GM23338 (cell line): ENCODE results near the gene GRIK4. TPM values are rescaled to one million over a fixed set of nuclear protein-coding genes. Genes with fewer than 3 reads are reported as not detected.
A peak's percentile ranks its signal among the peaks of the same experiment; 100 is the strongest.

Source experiments
- ATAC-seq: fragments of 200-7000 bp; cut with Tn5 transposase; 3 replicates; pipeline ENCODE4 v1.9.1; 2020
- DNase-seq: peaks from one replicate; pipeline ENCODE4 v3.0.0-alpha.2; 2015; ENCODE audit warnings: low spot score
- H2AFZ ChIP-seq: fragments of 200-600 bp; sonication (generic); 2 replicates; pipeline ENCODE4 v1.8.0; 2016; ENCODE audit warnings: antibody characterized with exemption, mild to moderate bottlenecking, moderate library complexity
- H3F3A ChIP-seq: fragments of 200-600 bp; sonication (generic); replicated peaks from 2 replicates; pipeline ENCODE4 v1.8.0; 2017; ENCODE audit warnings: antibody characterized with exemption, mixed run types, low read depth
- H3K27ac ChIP-seq: fragments of 200-600 bp; sonication (generic); 2 replicates; pipeline ENCODE4 v1.6.1; 2016; ENCODE audit warnings: low read depth
- H3K27me3 ChIP-seq: fragments of 200-600 bp; sonication (generic); 2 replicates; pipeline ENCODE4 v1.8.0; 2016; ENCODE audit warnings: mild to moderate bottlenecking, mixed run types, moderate library complexity; ENCODE audit not compliant: insufficient read depth
- H3K36me3 ChIP-seq: fragments of 200-600 bp; sonication (generic); 2 replicates; pipeline ENCODE4 v1.8.0; 2016; ENCODE audit warnings: mild to moderate bottlenecking; ENCODE audit not compliant: insufficient read depth
- H3K4me1 ChIP-seq: fragments of 200-600 bp; sonication (generic); 2 replicates; pipeline ENCODE4 v1.8.0; 2016; ENCODE audit warnings: mild to moderate bottlenecking, moderate library complexity; ENCODE audit not compliant: insufficient read depth
- H3K4me2 ChIP-seq: fragments of 200-600 bp; sonication (generic); 2 replicates; pipeline ENCODE4 v1.7.1; 2017; ENCODE audit warnings: mixed run types
- H3K4me3 ChIP-seq: fragments of 200-600 bp; sonication (generic); 2 replicates; pipeline ENCODE4 v1.6.1; 2016; ENCODE audit warnings: mixed run types
- H3K79me2 ChIP-seq: fragments of 200-600 bp; sonication (generic); replicated peaks from 2 replicates; pipeline ENCODE4 v1.8.0; 2017; ENCODE audit warnings: mild to moderate bottlenecking; ENCODE audit not compliant: insufficient read depth
- H3K9me2 ChIP-seq: fragments of 200-600 bp; sonication (generic); 2 replicates; pipeline ENCODE4 v1.8.0; 2017; ENCODE audit not compliant: insufficient read depth
- H4K20me1 ChIP-seq: fragments of 200-600 bp; sonication (generic); replicated peaks from 2 replicates; pipeline ENCODE4 v1.8.0; 2017; ENCODE audit warnings: mild to moderate bottlenecking; ENCODE audit not compliant: insufficient read depth
- H3K27ac Mint-ChIP-seq: 2 replicates; pipeline ENCODE4 v1.8.0; 2020; ENCODE audit warnings: inconsistent platforms, mild to moderate bottlenecking, moderate library complexity, mixed read lengths
- H3K27me3 Mint-ChIP-seq: 3 replicates; pipeline ENCODE4 v1.8.0; 2022; ENCODE audit warnings: low read depth, mild to moderate bottlenecking, moderate library complexity, mixed read lengths, inconsistent platforms; ENCODE audit not compliant: insufficient read depth, poor library complexity
- H3K36me3 Mint-ChIP-seq: 3 replicates; pipeline ENCODE4 v1.8.0; 2021; ENCODE audit warnings: low read depth, mild to moderate bottlenecking, inconsistent platforms, moderate library complexity, mixed read lengths
- H3K4me1 Mint-ChIP-seq: 3 replicates; pipeline ENCODE4 v1.8.0; 2020; ENCODE audit warnings: mild to moderate bottlenecking, inconsistent platforms, mixed read lengths
- H3K4me3 Mint-ChIP-seq: 3 replicates; pipeline ENCODE4 v1.8.0; 2021; ENCODE audit warnings: moderate library complexity, mild to moderate bottlenecking, inconsistent platforms, mixed read lengths
- H3K9me3 Mint-ChIP-seq: 3 replicates; pipeline ENCODE4 v1.8.0; 2020; ENCODE audit warnings: moderate library complexity, mild to moderate bottlenecking, inconsistent platforms, mixed read lengths
- CREB1 ChIP-seq: fragments of 250-450 bp; sonication (Bioruptor Pico); IDR thresholded peaks from 2 replicates; pipeline ENCODE4 v1.5.0; 2020; ENCODE audit warnings: low read depth, mild to moderate bottlenecking, moderate library complexity
- ETS1 ChIP-seq: IDR thresholded peaks from 2 replicates; pipeline ENCODE4 v1.6.1; 2016; ENCODE audit warnings: antibody characterized with exemption
- EZH2 ChIP-seq: fragments of 200-600 bp; sonication (generic); IDR thresholded peaks from one replicate; pipeline ENCODE4 v1.8.0; 2017; ENCODE audit warnings: antibody characterized with exemption, mild to moderate bottlenecking, low read depth; ENCODE audit not compliant: unreplicated experiment
- EZH2phosphoT487 ChIP-seq: fragments of 200-600 bp; sonication (generic); IDR thresholded peaks from one replicate; pipeline ENCODE4 v1.8.1; 2018; ENCODE audit warnings: antibody characterized with exemption; ENCODE audit not compliant: unreplicated experiment
- NANOG ChIP-seq: IDR thresholded peaks from 2 replicates; pipeline ENCODE4 v1.6.1; 2016; ENCODE audit warnings: antibody characterized with exemption, borderline replicate concordance
- STAT1 ChIP-seq: IDR thresholded peaks from one replicate; pipeline ENCODE4 v1.6.1; 2016; ENCODE audit warnings: antibody characterized with exemption; ENCODE audit not compliant: unreplicated experiment
- ZNF114 ChIP-seq: fragments of 250-450 bp; sonication (Bioruptor Pico); IDR thresholded peaks from 2 replicates; pipeline ENCODE4 v1.5.0; 2020; ENCODE audit warnings: mild to moderate bottlenecking, moderate library complexity
- ZNF331 ChIP-seq: fragments of 250-450 bp; sonication (Bioruptor Pico); IDR thresholded peaks from 2 replicates; pipeline ENCODE4 v1.5.0; 2020; ENCODE audit warnings: low read depth, mild to moderate bottlenecking, moderate library complexity
- ZNF462 ChIP-seq: fragments of 250-450 bp; sonication (Bioruptor Pico); IDR thresholded peaks from 2 replicates; pipeline ENCODE4 v1.5.0; 2020; ENCODE audit warnings: mild to moderate bottlenecking, moderate library complexity
- polyA plus RNA-seq: library from polyadenylated mRNA; unstranded; fragments of >200 nt; fragmentation: Nextera tagmentation; extraction: Ambion mirVana; gene quantifications from 2 replicates; pipeline ENCODE4 v1.2.1, GENCODE V29; 2016
- total RNA-seq: library from RNA; depleted of rRNA; stranded (reverse); fragments of >200 nt; shearing (Covaris generic); gene quantifications from 2 replicates; pipeline ENCODE4 v1.2.3, GENCODE V29; 2014

Gene GRIK4
- total and polyA plus RNA-seq, 2 experiments from 2014 or later, result 0.63 to 2.2 TPM

DNA sequence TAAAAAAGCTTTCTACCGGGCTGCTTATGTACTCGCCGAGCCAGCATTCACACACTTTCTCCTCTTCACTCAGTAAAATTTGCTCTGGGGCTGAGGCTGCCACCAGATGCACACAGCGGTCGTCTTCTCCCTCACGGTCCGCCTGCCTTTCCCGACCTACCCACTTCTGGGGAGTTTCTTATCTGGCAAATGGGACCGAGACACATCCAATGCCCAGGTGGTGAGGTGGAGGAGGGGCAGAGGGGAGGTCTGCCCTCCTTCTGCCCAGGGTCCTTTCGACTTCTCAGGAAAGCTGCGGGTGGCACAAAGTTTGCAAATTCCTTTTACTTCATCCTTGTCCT lies 43.9 kb downstream of the GRIK4 start:
- Mint-ChIP-seq H3K36me3 (no peaks in the 10 kb centered on the region), H3K9me3 (no peaks in the 10 kb centered on the region), H3K27ac (peak overlapping the region; percentile 91), H3K4me1 (peaks cover 53% of the 10 kb centered on the region), H3K27me3 (peaks cover 7% of the 10 kb centered on the region), H3K4me3 (peak overlapping the region; percentile 42; the same call in 2 of the 3 replicates)
- no peaks in the 10 kb centered on the region; the same call in 1 of the 2 replicates for H3K27me3 ChIP-seq
- peaks cover 11% of the 10 kb centered on the region for H3F3A ChIP-seq
- ATAC-seq (no peak; the same call in 2 of the 3 replicates), DNase-seq (no peak)
- H3K4me3 ChIP-seq, result peak overlapping the region; percentile 33; the same call in 1 of the 2 replicates
- peaks cover 40% of the 10 kb centered on the region for H3K4me1 ChIP-seq
- no peaks in the 10 kb centered on the region for H3K36me3 ChIP-seq
- H4K20me1 ChIP-seq, result no peaks in the 10 kb centered on the region
- H3K27ac ChIP-seq, result peak overlapping the region; percentile 65; the same call in 1 of the 2 replicates
- no peaks in the 10 kb centered on the region for H3K9me2 ChIP-seq
- H3K4me2 ChIP-seq, result peak overlapping the region; percentile 74
- peak overlapping the region; percentile 84 for H2AFZ ChIP-seq
- no peaks in the 10 kb centered on the region for H3K79me2 ChIP-seq
- TF ChIP-seq EZH2, result no peak

GRCh38 chr11:120556797-120557196 lies 45.2 kb downstream of the GRIK4 start:
- DNase-seq, result no peak
- H3K27me3 Mint-ChIP-seq, result peaks cover 9% of the 10 kb centered on the region
- peaks cover 50% of the 10 kb centered on the region for H3K4me1 Mint-ChIP-seq

GRCh38 chr11:120558744-120559431 lies 47.3 kb downstream of the GRIK4 start:
- H2AFZ ChIP-seq, result no peak overlapping the region
- Mint-ChIP-seq H3K9me3 (no peaks in the 10 kb centered on the region), H3K27me3 (peaks cover 23% of the 10 kb centered on the region), H3K4me3 (no peak overlapping the region), H3K36me3 (no peaks in the 10 kb centered on the region), H3K4me1 (peaks cover 50% of the 10 kb centered on the region), H3K27ac (no peak overlapping the region)
- no peaks in the 10 kb centered on the region for H3K79me2 ChIP-seq
- no peak for DNase-seq
- no peak overlapping the region for H3K27ac ChIP-seq
- no peak overlapping the region for H3K4me3 ChIP-seq
- H3K9me2 ChIP-seq, result no peaks in the 10 kb centered on the region
- no peaks in the 10 kb centered on the region for H4K20me1 ChIP-seq
- no peak overlapping the region for H3K4me2 ChIP-seq
- peaks cover 23% of the 10 kb centered on the region for H3K27me3 ChIP-seq
- H3F3A ChIP-seq, result peaks cover 17% of the 10 kb centered on the region
- no peaks in the 10 kb centered on the region for H3K36me3 ChIP-seq
- no peak for ATAC-seq
- peaks cover 42% of the 10 kb centered on the region for H3K4me1 ChIP-seq
- no peak for TF ChIP-seq NANOG
- no peak for TF ChIP-seq ZNF114 (CRISPR knock-in tag)
- no peak for TF ChIP-seq EZH2phosphoT487
- TF ChIP-seq EZH2, result no peak
- no peak for TF ChIP-seq STAT1
- no peak for TF ChIP-seq ZNF331
- no peak for TF ChIP-seq CREB1 (CRISPR knock-in tag)
- TF ChIP-seq ETS1, result no peak
- TF ChIP-seq ZNF462 (CRISPR knock-in tag), result no peak

More at GRCh38 chr11:120556797-120557196, 45.2 kb downstream of the GRIK4 start:
- H3K27ac Mint-ChIP-seq, result no peak overlapping the region
- Histone ChIP-seq H3K4me3 (no peak overlapping the region), H4K20me1 (no peaks in the 10 kb centered on the region), H2AFZ (no peak overlapping the region; the same call in 1 of the 2 replicates), H3K79me2 (no peaks in the 10 kb centered on the region), H3K27me3 (peaks cover 2% of the 10 kb centered on the region), H3K36me3 (no peaks in the 10 kb centered on the region), H3K9me2 (no peaks in the 10 kb centered on the region), H3F3A (peaks cover 11% of the 10 kb centered on the region), H3K4me2 (no peak overlapping the region), H3K4me1 (peaks cover 40% of the 10 kb centered on the region), H3K27ac (no peak overlapping the region)
- ATAC-seq, result no peak
- no peaks in the 10 kb centered on the region for H3K36me3 Mint-ChIP-seq
- H3K9me3 Mint-ChIP-seq, result no peaks in the 10 kb centered on the region
- no peak overlapping the region for H3K4me3 Mint-ChIP-seq
- TF ChIP-seq ZNF114 (CRISPR knock-in tag), result no peak
